ENCODE data around the gene NUDT1. TPM values are rescaled to one million over a fixed set of nuclear protein-coding genes. Genes with fewer than 3 reads are reported as not detected.
"Not testable (repeated sequence)": the region's sequence is repeated elsewhere in the genome, so short reads cannot be mapped to it uniquely, and the experiment has no call there.

The NUDT1 gene
- total RNA-seq, 1 experiment from 2014 or later: 129 TPM

DNA sequence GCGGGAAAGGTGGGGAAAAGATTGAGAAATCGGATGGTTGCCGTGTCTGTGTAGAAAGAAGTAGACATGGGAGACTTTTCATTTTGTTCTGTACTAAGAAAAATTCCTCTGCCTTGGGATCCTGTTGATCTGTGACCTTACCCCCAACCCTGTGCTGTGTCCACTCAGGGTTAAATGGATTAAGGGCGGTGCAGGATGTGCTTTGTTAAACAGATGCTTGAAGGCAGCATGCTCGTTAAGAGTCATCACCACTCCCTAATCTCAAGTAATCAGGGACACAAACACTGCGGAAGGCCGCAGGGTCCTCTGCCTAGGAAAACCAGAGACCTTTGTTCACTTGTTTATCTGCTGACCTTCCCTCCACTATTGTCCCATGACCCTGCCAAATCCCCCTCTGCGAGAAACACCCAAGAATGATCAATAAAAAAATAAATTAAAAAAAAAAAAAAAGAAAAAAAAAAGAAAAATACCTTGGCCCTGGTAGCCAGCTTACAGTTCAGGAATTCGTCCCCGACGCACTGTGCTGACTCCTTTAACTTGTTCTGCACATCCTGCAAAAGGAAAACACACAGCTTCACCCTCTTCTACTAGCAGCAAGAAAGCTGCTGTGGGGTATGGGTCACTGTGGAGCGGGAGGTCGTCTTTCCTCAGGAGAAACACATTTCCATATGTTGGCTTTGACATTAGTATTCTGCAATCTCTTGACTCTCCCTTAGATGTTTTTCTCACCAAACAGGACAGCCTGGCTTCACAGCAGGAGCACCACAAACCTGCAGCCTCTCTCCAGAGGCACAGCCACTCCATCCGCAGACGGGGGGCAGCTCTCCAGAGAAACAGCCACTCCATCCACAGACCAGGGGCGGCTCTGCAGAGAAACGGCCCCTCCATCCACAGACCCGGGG, 27.3 kb downstream of the NUDT1 start:
- not testable (repeated sequence) for DNase-seq (ENCODE audit: low read depth)

DNA sequence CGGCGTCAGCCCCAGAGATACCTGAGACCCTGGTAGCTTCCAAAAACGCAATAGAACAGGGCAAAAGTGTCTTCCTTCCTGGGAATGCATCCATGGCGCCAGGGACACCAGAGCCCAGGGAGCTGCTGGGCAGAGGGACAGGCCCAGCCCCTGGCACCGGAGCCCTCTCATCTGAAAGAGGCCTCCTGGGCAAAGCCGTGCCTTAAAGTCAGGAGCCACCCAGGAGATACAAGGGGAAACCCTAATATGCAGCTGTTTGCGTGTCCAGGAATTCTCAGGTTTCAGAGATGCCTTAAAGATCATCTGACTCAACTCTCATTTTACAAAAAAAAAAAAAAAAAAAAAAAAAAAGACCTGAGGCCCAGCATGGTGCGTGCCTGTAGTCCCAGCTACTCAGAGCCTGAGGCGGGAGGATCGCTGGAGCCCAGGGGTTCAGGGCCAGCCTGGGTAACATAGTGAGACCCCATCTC, 28.0 kb downstream of the NUDT1 start:
- DNase-seq (ENCODE audit: low read depth): no peak

DNA sequence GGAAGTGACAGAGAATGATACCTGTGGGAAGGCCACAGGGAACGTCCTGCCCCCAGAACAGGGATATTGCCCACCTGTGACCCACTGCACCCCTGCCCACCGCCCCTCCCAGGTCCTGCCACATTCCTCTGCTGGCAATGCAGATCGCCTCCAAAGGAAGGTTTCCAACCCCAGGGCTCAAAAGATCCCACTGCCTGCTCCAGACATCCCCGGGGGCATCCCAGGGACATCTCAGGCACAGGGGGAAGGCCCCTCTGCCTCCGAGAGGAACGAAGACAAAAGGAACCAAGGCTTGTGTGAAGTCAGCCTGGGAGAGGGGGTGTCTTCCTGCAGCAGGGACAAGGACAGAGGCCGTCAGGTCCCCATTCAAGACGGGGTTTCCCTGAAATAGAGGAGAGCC, 28.5 kb downstream of the NUDT1 start:
- DNase-seq (ENCODE audit: low read depth): no peak

DNA sequence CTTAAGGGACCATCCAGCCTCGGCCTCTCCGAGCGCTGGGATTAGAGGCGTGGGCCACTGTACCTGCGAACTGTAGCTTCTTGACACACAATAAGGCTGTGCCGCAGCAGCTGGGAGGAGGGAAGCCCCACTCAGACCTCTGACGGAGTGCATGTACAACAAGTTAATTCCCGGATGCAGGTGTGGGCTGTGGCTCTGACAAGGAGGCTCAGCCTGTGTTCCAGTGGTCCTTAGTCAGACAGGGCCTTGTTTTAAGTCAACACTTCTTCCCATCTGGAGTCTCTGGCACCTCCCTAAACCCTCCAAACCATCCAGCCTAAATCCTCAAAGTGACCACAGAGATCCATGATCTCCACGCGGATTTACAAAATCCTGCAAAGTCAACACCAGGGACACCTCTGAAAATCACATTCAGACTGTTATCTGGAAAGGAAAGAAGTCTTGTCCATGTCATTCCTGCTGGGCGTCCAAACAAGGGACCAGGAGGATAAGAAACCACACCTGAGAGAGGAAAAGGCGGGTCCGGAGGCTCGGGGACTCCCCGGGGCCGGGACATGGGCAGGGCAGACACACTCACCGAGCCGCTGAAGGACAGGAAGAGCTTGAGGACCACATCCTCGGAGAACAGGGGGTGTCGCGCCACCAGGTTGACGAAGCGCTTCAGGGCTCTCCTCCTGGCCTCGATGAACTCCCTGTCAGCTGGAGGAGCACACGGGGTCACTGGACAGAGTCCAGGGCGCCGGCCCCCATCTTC, 29.4 kb downstream of the NUDT1 start:
- no peak for DNase-seq (ENCODE audit: low read depth)

DNA sequence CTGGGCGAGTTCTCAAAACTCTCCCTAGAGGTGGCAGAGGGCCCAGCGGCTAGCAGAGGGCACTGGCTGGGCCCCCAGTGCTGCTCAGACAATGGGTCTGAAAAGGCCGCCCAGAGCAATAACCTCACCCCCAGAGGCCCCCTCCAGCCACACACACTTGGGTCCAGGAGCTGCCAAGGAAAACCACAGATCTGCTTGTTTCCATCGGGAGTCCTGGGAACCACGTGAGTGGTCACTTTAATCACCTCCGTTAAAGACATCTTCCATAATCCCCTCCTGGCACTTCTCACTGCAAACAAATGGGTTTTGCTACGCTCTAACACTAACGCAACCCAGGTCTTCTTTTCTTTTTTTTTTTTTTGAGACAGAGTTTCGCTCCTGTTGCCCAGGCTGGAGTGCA, 30.0 kb downstream of the NUDT1 start:
- DNase-seq (ENCODE audit: low read depth): no peak

DNA sequence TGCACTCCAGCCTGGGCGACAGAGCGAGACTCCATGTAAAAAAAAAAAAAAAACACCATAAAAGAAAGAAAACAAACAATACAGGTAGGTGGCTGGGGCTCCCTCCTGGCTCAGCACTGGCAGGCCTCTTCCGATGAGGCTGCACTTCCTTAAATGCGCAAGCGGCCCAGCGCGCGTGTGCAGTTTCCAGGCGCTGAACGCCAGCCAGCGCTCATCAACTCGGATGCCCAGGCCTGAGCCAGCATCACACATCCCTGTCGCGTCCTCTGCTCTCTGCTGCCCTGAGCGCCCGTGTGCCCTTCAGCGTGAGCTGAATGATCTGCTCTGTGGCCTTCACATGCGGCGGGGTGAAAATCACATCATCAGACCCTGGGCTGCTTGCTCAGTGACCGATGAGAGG, 31.8 kb downstream of the NUDT1 start:
- DNase-seq (ENCODE audit: low read depth): no peak

DNA sequence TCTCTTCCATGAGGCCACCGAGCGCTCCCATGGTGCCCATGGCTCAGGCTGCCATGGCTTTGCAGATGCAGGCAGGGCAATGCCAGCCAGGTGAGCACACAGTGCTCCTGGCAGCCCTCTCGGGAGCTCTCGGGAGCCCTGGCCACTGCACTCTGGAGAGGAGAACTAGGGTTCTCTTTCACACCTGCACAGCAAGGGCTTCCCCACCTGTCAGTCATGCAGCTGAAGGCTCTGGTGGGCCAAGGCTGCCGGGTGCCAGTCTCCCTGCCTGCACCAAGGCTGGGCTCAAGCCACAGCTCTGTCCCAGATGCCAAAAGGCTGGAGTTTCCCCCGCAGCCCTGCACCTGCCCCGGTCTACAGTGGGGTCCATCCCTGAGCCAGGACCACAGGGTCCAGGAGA, 32.6 kb downstream of the NUDT1 start:
- no peak for DNase-seq (ENCODE audit: low read depth)

DNA sequence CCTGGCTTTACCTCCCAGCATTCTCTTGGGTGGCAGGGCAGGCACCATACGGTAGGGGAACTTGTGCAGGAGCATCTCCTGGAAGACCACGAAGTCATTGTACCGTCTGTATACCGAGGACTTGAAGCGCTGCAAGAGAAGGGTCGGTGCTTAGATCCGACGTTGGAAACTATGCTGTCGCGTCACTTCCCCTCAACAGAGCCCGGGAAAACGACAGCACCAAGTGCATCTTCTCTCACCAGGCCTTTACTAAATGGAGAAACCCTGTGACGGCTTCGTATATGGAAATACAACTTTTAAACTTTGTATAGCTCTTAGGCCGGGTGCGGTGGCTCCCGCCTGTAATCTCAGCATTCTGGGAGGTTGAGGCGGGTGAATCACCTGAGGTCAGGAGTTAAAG, 33.1 kb downstream of the NUDT1 start:
- DNase-seq (ENCODE audit: low read depth): no peak

DNA sequence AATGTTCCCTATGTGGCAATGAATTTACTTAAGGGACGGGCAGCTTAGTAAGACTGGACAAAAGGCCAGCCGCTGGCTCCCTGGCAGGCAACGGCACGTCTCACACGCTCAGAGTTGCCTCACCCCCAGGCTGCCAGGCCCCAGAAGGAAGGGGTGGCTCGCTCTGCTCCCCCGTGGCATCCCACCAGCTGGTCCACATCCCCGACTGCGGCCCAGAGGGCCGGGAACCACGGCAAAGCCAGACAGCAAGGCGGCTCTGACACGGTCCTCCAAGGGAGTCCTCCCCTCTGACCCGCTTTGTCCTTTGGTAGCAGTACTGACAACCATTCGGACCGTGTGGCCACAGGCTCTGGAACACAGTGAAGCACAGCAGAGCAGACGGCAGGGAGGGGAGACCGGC, 34.1 kb downstream of the NUDT1 start:
- no peak for DNase-seq (ENCODE audit: low read depth)

DNA sequence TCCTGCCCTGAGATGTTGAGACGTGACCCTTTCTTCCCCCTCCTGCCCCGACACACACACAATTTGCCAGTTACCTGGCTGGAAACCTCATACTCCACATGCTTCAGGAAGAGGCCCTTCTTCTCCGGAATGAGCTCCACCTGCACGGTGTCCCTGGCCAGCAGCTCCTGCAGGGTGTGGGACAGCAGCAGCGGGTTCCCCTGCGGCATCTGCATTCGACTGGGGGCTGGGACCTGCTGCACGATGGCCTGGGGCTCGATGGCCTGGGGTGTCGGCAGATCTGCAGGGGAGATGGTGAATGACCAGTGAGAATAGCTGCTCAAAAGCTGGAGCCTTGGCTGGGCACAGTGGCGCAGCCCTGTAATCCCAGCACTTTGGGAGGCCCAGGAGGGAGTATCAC, 36.0 kb downstream of the NUDT1 start:
- DNase-seq (ENCODE audit: low read depth): no peak

DNA sequence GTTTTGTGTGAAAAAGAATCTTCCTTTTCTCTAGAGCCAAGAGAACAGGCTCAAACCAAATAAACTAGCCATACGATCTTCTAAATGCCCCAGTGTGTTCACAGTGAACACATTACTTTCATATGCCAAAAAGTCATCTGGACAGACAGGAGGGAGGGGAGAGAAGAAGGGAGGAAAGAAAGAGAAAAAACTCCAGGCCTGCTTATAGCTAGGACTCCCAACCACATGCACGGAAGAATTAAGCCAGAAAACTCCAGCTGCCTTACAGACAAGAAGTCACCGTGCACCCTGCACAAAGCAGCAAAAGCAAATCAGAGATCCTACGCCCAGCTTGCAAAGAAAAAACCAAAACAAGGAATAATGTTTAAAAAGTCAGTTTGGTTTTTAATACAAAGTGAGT, 37.9 kb downstream of the NUDT1 start:
- no peak for DNase-seq (ENCODE audit: low read depth)

DNA sequence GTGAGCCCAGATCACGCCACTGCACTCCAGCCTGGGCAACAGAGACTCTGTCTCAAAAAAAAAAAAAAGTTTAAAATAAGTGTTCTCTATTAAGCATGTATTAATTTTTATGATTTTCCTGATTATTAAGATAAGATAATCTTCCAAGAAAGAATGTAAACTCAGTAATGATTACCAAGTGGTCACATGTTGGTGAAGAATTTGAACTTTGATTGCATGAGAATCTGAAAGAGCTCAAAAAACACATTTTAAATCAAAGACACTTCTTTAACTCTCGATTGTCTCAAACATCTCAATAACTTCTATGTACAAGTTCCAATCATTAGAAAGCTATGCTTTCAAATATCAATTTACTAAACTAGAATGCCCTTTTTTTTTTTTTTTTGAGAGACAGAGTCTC, 38.4 kb downstream of the NUDT1 start:
- no peak for DNase-seq (ENCODE audit: low read depth)

DNA sequence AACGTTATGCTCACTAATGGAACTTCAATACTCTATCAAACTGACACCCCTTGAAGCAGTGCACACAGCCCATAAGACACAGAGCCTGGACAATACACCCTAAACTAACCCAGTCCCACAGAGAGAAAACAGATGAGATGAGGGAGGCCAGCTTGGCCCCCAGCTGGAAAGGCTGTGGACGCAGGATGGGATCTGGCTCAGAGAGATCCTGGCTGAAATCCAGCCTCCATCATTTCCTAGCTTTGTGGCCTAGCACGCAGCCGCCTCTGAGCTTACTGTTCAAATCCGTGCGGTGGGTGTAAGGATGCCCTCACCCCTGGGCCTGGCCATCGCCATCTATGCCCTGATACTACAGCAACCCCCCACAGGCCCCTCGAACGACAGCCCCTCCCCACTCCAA, 39.5 kb downstream of the NUDT1 start:
- DNase-seq (ENCODE audit: low read depth): no peak

DNA sequence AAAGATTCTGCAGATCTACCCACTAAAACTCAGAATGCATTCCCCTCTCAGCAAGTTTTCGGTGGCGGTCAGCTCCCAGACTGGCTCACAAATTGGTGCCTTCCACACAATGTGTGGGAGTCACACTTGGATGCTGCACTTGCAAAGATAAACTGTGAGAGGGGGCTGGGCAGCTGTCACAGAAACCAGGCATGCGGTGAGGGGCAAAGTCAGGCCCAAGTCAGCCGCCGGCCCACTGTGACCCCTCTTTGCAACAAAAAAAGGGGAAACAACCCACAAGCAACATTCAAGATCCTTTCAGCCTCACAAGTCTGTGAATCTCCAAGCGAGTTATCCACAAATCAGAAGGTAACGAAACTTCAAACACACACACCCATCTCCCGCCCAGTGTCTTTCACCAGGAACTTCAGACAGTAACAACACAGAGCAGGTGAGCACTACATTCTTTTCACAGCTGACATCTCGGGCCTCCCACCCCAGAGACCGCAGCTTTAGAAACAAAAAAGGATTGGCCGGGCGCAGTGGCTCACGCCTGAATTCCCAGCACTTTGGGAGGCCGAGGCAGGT, 40.2 kb downstream of the NUDT1 start:
- no peak for DNase-seq (ENCODE audit: low read depth)

DNA sequence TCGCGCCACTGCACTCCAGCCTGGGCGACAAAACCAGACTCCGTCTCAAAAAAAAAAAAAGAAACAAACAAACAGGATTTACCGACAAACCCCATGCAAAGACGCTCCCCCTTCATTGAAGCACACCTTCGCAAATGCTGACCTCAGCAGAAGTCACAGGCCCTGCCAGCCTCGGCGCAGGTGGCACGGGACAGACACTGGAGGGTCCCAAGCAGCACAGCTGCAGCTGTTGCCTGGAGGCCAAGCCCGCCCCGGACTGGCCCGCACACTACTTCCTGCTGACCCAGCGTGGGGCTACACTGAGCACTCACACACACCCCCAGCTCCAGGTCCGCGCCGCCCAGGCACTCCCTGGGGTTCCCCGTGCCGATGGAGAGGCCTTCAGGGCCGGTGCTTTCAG, 41.0 kb downstream of the NUDT1 start:
- DNase-seq (ENCODE audit: low read depth): no peak

DNA sequence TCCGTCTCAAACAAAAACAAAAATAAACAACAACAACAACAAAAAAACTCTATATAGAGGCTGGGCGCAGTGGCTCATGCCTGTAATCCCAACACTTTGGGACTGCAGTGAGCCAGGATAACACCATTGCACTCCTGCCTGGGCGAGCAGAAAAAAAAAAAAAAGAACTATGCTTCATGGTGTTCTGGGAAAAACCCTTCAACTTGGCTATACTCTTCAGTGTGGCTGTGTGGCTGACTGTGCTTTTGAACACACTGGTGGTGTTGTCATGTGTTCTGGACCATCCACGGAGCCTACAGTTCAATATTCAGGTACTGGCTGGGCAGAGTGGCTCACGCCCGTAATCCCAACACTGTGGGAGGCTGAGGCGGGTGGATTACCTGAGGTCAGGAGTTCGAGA, 45.7 kb downstream of the NUDT1 start:
- no peak for DNase-seq (ENCODE audit: low read depth)

DNA sequence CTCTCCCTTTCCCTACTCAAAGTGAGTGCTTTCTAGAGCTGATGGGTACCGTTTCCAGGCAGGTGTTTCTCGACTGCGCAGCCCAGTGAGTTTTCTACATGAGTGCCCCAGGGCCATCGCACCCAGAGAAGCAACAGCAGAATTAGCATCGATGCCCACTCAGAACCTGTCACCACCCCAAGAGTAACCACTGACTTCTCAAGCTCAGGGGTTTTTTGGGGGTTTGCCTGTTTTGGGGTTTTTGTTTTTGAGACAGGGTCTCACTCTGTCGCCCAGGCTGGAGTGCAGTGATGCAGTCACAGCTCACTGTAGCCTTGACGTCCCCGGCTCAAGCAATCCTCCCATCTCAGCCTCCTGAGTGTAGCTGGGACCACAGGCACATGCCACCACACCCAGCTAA, 46.5 kb downstream of the NUDT1 start:
- no peak for DNase-seq (ENCODE audit: low read depth)

DNA sequence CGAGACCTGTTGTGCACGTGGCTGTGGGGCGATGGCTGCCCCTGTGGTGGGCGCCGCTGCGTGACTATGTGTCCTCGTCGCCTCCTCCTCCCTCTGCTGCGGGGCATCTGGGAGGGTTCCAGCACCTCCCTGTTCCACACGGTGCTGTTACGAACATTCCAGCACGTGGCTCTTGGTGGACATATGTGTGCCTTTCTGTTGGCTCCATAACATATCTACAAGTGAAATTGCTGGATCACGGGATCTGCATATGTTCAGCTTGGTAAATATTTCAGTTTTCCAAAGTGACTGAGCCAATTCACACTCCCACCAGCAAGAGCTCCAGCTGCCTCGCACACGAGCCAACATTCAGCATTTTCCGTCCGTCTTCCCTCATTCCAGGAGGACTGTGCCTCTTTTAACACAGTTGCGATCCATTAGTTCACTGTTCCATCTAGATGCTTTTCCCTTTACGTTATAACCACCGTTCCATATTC, 47.1 kb downstream of the NUDT1 start:
- no peak for DNase-seq (ENCODE audit: low read depth)

DNA sequence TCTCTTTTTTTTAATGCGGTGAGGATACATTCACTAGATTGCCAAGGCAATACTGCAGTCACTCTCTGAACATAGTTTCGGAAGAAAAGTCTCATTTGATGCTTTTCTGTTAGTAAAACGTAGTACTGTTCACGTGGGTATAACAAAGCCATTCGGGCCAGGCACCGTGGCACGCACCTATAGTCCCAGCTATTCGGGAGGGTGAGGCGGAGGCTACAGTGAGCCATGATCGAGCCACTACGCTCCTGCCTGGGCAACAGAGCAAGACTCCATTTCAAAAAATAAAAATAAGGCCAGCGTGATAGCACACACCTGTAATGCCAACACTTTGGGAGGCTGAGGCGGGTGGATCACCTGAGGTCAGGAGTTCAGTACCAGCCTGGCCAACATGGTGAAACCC, 47.6 kb downstream of the NUDT1 start:
- DNase-seq (ENCODE audit: low read depth): no peak

DNA sequence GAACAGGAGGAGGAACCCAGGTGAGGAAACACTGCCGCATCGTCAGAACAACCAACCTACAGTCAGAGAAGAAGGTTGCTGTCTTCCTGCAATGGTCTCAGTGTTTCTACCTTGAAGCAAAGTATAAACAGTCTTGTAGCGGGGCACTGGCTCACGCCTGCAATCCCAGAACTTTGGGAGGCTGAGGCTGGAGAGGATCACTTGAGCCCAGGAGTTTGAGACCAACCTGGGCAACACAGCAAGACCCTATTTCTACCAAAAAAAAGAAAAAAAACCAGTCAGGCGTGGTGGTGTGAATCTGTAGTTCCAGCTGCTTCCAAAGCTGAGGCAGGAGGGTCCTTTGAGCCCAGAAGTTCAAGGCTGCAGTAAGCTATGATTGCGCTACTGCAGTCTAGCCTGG, 48.9 kb downstream of the NUDT1 start:
- no peak for DNase-seq (ENCODE audit: low read depth)

DNA sequence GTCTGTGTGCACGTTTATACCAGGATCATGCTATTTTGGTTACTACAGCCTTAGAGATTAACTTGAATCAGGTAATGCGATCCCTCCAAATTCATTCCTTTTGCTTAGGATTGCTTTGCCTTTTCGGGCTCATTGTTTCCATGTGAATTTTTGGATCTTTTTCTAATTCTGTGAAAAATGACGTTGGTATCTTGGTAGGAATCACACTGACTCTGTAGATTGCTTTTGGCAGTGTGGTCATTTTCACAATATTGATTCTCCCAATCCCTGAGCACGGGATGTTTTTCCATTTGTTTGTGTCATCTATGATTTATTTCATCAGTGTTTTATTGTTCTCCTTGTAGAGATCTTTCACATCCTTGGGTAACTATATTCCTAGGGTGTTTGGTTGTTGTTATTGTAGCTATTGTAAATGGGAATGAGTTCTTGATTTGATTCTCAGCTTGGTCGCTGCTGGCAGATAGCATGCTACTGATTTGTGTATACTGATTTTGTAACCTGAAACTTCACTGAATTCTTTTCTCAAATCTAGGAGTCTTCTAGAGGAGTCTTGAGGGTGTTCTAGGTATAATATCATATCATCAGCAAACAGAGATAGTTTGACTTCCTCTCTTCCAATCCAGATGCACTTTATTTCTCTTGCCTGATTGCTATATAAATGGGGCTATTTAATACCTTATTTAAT, 54.1 kb downstream of the NUDT1 start:
- DNase-seq (ENCODE audit: low read depth): no peak

DNA sequence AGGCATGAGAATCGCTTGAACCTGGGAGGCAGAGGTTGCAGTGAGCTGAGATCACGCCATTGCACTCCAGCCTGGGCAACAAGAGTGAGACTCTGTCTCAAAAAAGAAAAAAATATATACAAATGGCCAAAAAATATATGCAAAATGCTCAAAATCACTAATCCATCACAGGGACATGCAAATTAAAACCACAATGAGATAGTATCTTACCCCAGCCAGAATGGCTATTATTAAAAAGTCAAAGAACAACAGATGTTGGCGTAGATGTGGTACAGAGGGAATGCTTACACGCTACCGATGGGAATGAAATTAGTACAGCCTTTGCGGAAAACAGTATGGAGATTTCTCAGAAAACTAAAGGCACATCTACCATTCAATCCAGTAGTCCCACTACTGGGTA, 54.8 kb downstream of the NUDT1 start:
- no peak for DNase-seq (ENCODE audit: low read depth)
